HG03460 (cell line): ENCODE data around the gene CTDSP1.
A peak's percentile ranks its signal among the peaks of the same experiment; 100 is the strongest.

Source experiments
- ATAC-seq: cut with Tn5 transposase; IDR thresholded peaks from one replicate; pipeline ENCODE4 v1.9.1; 2021; ENCODE audit not compliant: unreplicated experiment

CTDSP1 gene

GRCh38 chr2:218398437-218399390, 954 bp upstream of the CTDSP1 start:
- ATAC-seq: no peak

- ATAC-seq: no peak
Measured at GRCh38 chr2:218400167-218400929, 680 bp downstream of the CTDSP1 start.

GRCh38 chr2:218400930-218401881, 1.5 kb downstream of the CTDSP1 start:
- ATAC-seq: no peak

- no peak for ATAC-seq
Measured at GRCh38 chr2:218401890-218402289, 2.2 kb downstream of the CTDSP1 start.

GRCh38 chr2:218402491-218402901, 2.8 kb downstream of the CTDSP1 start:
- no peak for ATAC-seq

GRCh38 chr2:218402911-218403411, 3.3 kb downstream of the CTDSP1 start:
- ATAC-seq: no peak

- no peak for ATAC-seq
Measured at GRCh38 chr2:218403810-218404209, 4.1 kb downstream of the CTDSP1 start.

- ATAC-seq: no peak
Measured at GRCh38 chr2:218404351-218405085, 4.8 kb downstream of the CTDSP1 start.

GRCh38 chr2:218405086-218405745, 5.5 kb downstream of the CTDSP1 start:
- no peak for ATAC-seq

GRCh38 chr2:218405746-218406208, 6.1 kb downstream of the CTDSP1 start:
- ATAC-seq: peak; percentile 14

GRCh38 chr2:218406209-218406948, 6.7 kb downstream of the CTDSP1 start:
- peak; percentile 75 for ATAC-seq

GRCh38 chr2:218406949-218407618, 7.4 kb downstream of the CTDSP1 start:
- peak; percentile 11 for ATAC-seq

- ATAC-seq: no peak
Measured at GRCh38 chr2:218407717-218408116, 8.0 kb downstream of the CTDSP1 start.

- no peak for ATAC-seq
Measured at GRCh38 chr2:218418321-218418716, 18.7 kb downstream of the CTDSP1 start.

GRCh38 chr2:218418717-218419458, 19.2 kb downstream of the CTDSP1 start, which contains the start of gene VIL1:
VIL1 (plus strand) TSS chr2:218419123; CDS start chr2:218423779, 4,656 bp downstream.
- no peak for ATAC-seq

- ATAC-seq: no peak
Measured at GRCh38 chr2:218419630-218420216, 20.1 kb downstream of the CTDSP1 start.

GRCh38 chr2:218421027-218421426, 21.4 kb downstream of the CTDSP1 start:
- ATAC-seq: no peak
